ENCODE measurements around the gene GALNT6.

DNA sequence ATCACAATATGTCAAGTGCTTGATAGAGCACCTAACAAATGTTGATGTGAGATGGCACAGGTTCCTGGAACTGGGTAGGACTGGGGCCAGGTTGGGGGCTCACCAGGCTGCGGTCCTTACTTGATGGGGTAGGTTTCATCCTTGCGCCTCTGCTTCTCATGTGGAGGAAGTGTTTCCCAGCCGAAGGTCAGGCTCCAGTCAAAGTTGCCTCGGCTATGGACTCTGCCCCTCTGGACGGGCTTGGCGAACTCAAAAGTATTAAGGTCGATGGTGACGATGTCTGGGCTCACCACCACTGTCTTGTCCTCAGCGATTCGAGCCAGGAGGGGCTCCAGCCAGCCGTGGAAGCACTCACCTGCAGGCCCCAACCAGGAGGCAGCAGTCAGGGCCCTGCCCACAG, 27.2 kb downstream of the GALNT6 start:
- no peak for TF ChIP-seq TARDBP (IDR thresholded peaks at IDR 0.05)
- TF ChIP-seq HDGF (IDR thresholded peaks at IDR 0.05; ENCODE audit: borderline replicate concordance): no peak
- no peak for TF ChIP-seq SP1 (IDR thresholded peaks at IDR 0.05)
- no peak for TF ChIP-seq ZNF384 (IDR thresholded peaks at IDR 0.05)
- no peak for TF ChIP-seq SUZ12 (IDR thresholded peaks at IDR 0.05)
- no peak for TF ChIP-seq BHLHE40 (IDR thresholded peaks at IDR 0.05; ENCODE audit: borderline replicate concordance)
- TF ChIP-seq FOXM1 (IDR thresholded peaks at IDR 0.05; ENCODE audit: borderline replicate concordance): no peak
- TF ChIP-seq PKNOX1 (IDR thresholded peaks at IDR 0.05): no peak

Data from HEK293T (cell line).